ENCODE measurements around the gene RRAGB. TPM values are rescaled to one million over a fixed set of nuclear protein-coding genes. Genes with fewer than 3 reads are reported as not detected.

RRAGB gene
- total RNA-seq, 2 experiments from 2014 or later: 9.6 to 11.9 TPM

DNA sequence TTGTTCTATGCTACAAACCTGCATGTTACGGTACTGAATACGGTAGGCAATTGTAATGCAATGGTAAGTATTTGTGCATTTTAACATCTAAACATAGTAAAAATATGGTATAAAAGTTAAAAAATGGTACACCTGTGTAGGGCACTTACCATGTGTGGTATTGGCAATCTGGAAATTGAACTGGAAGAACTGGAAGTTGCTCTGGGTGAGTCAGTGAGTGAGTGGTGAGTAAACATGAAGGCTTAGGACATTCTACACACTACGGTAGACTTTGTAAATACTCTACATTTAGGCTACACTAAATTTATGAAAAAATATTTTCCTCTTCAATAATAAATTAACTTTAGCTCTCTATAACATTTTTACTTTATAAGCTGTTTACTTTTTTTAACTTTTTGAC lies 78.9 kb downstream of the RRAGB start:
- no peaks in the 10 kb centered on the region for H3K4me1 ChIP-seq (ENCODE audit: insufficient read depth, low read length, poor library complexity, severe bottlenecking)
- ChIA-PET CTCF (ENCODE audit: unreplicated experiment) (no interaction called here), POLR2A (no interaction called here)
- H3K9me3 ChIP-seq (ENCODE audit: low read length): no peaks in the 10 kb centered on the region
- no peak for TF ChIP-seq EZH2phosphoT487 (IDR thresholded peaks at IDR 0.05; ENCODE audit: borderline replicate concordance, low read depth, low read length)
- TF ChIP-seq, protein P1, sequence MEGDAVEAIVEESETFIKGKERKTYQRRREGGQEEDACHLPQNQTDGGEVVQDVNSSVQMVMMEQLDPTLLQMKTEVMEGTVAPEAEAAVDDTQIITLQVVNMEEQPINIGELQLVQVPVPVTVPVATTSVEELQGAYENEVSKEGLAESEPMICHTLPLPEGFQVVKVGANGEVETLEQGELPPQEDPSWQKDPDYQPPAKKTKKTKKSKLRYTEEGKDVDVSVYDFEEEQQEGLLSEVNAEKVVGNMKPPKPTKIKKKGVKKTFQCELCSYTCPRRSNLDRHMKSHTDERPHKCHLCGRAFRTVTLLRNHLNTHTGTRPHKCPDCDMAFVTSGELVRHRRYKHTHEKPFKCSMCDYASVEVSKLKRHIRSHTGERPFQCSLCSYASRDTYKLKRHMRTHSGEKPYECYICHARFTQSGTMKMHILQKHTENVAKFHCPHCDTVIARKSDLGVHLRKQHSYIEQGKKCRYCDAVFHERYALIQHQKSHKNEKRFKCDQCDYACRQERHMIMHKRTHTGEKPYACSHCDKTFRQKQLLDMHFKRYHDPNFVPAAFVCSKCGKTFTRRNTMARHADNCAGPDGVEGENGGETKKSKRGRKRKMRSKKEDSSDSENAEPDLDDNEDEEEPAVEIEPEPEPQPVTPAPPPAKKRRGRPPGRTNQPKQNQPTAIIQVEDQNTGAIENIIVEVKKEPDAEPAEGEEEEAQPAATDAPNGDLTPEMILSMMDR (conservative IDR thresholded peaks at IDR 0.05; ENCODE audit: low read length): no peak
- H3K4me3 ChIP-seq (ENCODE audit: low read depth, low read length, poor library complexity, severe bottlenecking): no peak overlapping the region
- H3K9me2 ChIP-seq (ENCODE audit: insufficient read depth, low read length): no peaks in the 10 kb centered on the region
- intact Hi-C loops (cut with micrococcal nuclease; ENCODE audit: unreplicated experiment): no loop called here
- BruUV-seq (replicated peaks): no TSS peak
- no peaks in the 10 kb centered on the region for H3K36me3 ChIP-seq (ENCODE audit: insufficient read depth, low read length)
- H3K27ac ChIP-seq (ENCODE audit: low read depth, low read length, poor library complexity, severe bottlenecking): no peak overlapping the region
- H4K20me1 ChIP-seq (ENCODE audit: insufficient read depth, low read length): no peaks in the 10 kb centered on the region
- H3K79me2 ChIP-seq (ENCODE audit: insufficient read depth, low read depth, low read length): no peaks in the 10 kb centered on the region
- no peak overlapping the region for H2AFZ ChIP-seq (ENCODE audit: low read length)
- DNase-seq (ENCODE audit: low spot score): no peak
- no peak overlapping the region for H3K4me2 ChIP-seq (ENCODE audit: low read length)

DNA sequence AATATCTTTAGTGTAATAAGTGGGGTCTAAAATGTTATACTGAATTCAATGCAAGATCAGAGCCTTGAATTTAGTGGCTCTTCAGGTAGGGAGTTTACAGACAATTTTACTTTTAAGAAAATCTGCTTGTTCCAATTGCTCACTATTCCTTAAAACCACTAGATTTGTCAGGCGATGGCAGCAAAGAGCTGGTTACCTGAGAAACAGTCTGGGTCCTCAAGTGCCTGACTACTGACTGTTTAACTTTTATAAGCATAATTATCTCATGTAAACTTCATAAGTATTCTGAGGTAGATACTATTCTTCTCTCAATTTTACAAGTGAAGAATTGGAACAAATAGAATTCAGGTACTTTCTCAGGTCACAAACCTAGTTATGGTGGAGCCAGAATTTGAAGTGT lies 84.3 kb downstream of the RRAGB start:
- Histone ChIP-seq H3K4me1 (ENCODE audit: insufficient read depth, low read length, poor library complexity, severe bottlenecking) (no peaks in the 10 kb centered on the region), H3K36me3 (ENCODE audit: insufficient read depth, low read length) (no peaks in the 10 kb centered on the region), H3K4me2 (ENCODE audit: low read length) (no peak overlapping the region), H3K9me3 (ENCODE audit: low read length) (no peaks in the 10 kb centered on the region), H4K20me1 (ENCODE audit: insufficient read depth, low read length) (no peaks in the 10 kb centered on the region), H2AFZ (ENCODE audit: low read length) (no peak overlapping the region), H3K4me3 (ENCODE audit: low read depth, low read length, poor library complexity, severe bottlenecking) (no peak overlapping the region), H3K79me2 (ENCODE audit: insufficient read depth, low read depth, low read length) (no peaks in the 10 kb centered on the region), H3K9me2 (ENCODE audit: insufficient read depth, low read length) (no peaks in the 10 kb centered on the region), H3K27ac (ENCODE audit: low read depth, low read length, poor library complexity, severe bottlenecking) (no peak overlapping the region)
- TF ChIP-seq, protein P1 (conservative IDR thresholded peaks at IDR 0.05; ENCODE audit: low read length): no peak
- TF ChIP-seq EZH2phosphoT487 (IDR thresholded peaks at IDR 0.05; ENCODE audit: borderline replicate concordance, low read depth, low read length): no peak
- ChIA-PET CTCF (ENCODE audit: unreplicated experiment) (no interaction called here), POLR2A (no interaction called here)
- no peak for DNase-seq (ENCODE audit: low spot score)
- no TSS peak for BruUV-seq (replicated peaks)
- intact Hi-C loops (cut with micrococcal nuclease; ENCODE audit: unreplicated experiment): no loop called here

Other genes starting within 250 kb of the RRAGB start
- 1.7 and 2.4 TPM in 2 replicates for gene USP51, start 227.9 kb upstream of the RRAGB start, total RNA-seq (2014; rRNA removed; shearing (Covaris generic))
- 2.7 and 2.9 TPM in 2 replicates for gene USP51, start 227.9 kb upstream of the RRAGB start, total RNA-seq (2022)
- gene FOXR2, start 94.3 kb upstream of the RRAGB start, total RNA-seq (2014; rRNA removed; shearing (Covaris generic)): not detected in 2 replicates
- gene FOXR2, start 94.3 kb upstream of the RRAGB start, total RNA-seq (2022): not detected in 2 replicates